ENCODE measurements around the gene NIBAN1.

NIBAN1 gene

DNA sequence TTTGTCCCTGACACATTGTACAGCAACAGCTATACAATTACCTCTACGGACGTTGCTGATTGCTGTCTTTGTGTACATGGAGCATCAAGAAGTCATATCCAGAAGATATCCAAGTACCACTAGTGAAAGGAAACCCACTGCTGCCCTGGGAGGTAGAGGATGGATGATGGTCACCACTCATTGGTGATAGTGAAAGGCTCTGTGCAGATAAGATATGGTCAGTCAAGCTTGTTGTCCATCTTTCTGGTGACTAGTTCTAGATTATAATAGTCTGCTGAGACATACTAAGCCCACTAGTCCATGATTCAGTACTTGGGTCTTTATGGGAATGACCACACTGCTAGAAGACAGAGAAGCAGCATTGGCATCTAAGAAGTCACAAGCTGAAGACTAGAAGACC lies 30.3 kb downstream of the NIBAN1 start:
- DNase-seq = no peak

DNA sequence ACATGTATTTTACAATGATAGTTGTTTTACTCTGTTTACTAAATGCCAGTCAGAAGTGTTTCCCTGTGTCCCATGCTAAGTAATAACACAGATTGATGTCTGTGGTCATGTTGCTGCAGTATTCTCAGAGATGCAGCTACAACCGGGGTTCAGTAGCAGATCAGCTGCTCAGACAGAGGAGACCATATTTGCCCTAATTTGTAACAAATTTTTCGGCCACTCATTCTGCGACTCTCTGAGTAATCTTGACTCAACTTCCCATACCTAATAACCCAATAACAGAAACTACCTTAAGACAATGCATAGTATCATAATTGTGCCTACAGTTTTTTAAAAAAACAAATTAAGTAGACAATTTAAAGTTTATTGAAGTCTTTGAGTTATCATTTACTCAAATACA lies 32.6 kb downstream of the NIBAN1 start:
- DNase-seq = no peak

DNA sequence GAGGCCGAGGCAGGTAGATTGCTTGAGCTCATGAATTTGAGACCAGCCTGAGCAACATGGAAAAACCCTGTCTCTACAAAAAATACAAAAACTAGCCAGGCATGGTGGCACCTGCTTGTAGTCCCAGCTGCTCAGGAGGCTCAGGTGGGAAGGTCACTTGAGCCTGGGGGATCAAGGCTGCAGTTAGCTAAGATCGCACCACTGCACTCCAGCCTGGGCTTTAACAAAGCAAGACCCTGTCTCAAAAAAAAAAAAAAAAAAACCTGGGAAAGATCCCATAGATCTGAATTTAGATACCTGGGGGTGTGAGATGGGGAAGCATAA lies 32.9 kb downstream of the NIBAN1 start:
- no peak for DNase-seq

DNA sequence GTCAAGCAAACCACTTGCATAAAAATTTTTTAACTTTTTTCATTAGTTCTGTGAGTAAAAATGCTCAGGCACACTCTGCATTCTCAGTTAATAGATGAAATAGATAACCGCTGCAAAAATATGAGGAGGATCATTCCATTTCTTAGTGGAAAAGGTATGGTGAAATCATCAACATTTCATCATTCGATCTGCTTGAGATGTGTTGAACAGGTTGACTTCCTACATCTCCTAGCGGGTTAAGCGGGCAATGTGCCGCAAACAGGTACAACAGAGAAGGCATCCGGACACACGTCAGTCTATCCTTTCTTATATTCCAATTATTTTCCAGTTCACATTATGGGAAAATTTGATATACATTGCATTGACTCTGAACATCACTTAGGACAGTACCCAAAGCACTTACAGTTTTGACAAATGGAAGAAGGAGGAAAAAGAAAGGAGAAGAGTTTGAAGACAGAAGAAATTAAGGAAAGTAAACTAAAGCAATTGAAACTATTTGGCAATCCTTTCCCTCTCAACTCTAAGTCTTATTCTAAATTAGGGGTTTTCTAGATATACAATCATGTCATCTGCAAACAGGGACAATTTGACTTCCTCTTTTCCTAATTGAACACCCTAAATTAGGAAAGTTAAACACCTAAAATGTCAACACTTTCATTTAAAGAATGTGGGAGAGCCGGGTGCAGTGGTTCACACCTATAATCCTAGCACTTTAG lies 33.5 kb downstream of the NIBAN1 start:
- DNase-seq = no peak

DNA sequence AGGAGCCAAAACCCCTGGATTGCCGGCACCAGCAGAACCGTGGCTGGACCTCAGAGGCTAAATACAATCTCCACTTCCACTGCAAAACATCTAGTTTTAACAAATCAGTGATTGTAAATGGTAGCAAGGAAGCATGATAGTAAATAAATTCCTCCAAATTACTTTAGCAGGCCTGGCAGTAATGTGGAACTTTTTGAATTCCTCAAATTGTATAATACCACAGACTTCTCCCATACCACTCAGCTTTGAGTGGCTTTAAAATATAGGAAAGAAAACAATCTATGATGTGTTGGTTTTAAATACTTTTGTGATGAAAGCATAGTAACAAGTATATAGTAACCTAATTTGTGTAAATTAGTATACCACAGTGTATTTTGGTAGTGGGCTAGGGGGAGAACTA lies 34.1 kb downstream of the NIBAN1 start:
- no peak for DNase-seq

DNA sequence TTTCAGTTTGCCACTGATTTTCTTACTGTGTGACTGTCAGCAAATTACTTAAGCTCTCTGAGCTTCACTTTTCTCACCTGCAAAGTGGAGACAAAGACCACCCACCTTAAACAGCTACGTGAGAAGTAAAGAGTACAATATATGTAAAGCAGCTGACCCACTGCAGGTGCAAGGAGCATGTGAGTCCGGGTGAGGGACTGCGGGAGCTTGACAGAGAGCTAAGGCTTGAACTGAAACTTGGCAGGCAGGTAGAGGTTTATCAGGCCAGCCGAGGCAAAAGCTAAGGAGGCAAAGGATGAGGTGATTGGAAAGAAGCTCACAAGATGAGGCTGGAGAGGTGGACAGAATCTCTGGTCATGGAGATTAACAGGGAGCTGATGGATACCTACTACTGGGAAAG lies 36.6 kb downstream of the NIBAN1 start:
- DNase-seq = no peak

DNA sequence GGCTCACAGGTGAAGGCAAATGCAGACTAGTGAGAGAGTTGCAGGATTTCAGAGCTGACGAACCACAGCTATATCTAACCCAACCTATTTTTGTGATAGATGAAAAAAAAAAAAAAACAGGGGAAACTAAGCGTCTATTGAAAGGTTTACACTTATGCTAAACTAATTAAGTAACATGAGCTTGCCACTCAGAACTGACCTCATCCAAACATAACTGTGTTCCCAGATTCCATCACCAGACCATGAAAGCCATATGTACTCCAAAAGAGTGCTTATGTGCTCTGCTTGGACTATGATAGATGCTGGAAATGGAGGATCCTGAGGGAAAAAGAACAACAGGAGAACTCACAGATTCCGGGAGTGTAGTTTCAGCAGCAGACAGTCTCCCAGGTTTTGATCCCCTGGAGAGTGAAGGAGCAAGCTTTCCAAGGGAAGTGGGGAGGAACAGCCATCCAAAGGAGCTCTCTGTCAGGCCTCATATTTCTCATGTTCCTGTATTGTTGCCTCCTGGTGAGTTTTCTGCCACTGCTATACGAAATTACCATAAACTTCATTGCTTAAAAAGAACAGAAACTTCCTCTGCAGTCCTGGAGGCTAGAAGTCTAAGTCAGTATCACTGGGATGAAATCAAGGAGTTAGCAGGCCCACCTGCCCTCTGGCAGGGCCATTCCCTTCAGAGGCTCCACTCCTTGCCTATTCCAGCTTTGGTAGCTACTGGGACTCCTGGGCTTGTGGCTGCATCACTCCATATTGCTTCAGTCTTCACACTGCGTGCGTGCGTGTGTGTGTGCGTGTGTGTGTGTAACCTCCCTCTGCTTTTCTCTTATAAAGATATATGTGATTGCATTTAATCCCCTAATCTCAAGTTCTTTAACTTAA lies 38.1 kb downstream of the NIBAN1 start:
- no peak for DNase-seq

DNA sequence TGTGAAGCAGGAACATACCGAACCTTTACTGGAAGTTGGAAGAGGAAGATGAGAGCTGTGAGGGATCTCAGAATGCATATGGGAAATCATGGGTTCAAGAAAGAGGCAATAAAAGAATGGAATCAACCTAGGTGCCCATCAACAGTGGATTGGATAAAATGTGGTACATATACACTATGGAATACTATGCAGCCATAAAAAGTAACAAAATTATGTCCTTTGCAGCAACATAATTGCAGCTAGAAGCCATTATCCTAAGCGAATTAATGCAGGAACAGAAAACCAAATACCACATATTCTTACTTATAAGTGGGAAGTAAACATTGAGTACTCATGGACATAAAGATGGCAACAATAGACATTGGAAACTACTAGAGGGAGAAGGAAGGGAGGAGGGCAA lies 40.4 kb downstream of the NIBAN1 start:
- no peak for DNase-seq

DNA sequence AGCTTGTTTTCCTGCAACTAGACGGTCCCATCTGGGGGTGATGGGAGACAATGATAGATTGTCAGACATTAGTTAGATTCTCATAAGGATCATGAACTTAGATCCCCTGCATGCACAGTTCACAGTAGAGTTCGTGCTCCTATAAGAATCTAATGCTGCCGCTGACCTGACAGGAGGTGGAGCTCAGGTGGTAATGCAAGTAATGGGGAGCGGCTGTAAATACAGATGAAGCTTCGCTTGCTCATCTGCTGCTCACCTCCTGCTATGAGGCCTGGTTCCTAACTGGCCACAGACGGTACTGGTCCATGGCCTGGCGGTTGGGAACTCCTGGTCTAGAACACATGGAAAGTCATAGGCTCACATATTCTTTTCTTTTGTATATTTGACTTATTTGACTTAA lies 42.0 kb downstream of the NIBAN1 start:
- DNase-seq = no peak

DNA sequence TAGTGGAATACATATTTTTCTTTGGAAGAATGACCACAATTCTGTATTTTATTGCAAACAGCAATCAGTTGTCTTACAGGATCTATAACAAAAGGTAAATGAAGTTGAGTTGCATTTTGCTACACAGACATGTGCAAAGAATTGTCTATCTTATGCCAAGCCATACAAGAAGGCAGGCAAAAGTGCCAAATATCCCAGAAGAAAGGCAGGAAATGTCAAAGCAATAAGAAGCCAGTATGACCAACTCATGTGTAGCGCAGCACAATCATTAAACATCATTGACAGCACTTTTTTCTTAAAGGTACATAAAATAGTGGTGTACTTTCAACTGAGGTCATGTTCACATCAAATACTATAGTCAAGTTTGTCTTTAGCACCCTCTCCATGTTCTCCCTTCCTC lies 42.7 kb downstream of the NIBAN1 start:
- no peak for DNase-seq

DNA sequence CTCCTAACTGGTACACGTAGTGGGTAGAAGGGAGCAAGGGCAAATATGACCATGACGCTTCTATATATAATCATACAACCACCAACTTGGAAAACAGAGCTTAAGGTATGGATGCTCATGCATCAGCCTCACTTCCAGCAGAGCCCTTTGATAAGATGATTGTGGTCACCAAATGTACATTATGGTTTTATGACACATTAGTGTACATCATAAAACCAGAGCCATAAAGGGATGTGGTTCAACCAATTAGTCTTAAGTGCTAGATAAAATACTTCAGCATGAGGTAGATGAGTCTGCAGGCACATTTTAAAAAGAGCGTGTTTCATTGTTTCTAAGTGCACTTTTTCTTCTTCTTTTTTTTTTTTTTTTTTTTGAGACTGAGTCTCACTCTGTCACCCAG lies 43.7 kb downstream of the NIBAN1 start:
- no peak for DNase-seq

DNA sequence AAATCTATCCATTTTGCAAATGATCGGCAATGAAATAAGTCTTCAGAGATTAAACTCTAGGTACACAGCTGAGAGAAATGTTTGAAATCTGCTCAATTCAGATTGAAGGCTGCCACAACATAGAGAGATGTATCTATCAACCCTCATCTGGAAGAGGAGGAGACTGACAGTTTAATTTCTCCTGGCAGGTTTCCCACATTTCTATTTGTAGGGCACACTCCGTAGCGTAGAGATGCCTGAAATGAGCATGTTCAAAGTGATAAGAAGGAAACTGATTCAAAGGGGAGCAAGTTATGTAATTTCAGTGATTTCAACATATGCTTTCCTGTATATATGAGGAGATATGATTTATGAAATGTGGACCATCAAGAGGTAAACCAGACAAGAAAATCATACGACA lies 44.1 kb downstream of the NIBAN1 start:
- DNase-seq = no peak

DNA sequence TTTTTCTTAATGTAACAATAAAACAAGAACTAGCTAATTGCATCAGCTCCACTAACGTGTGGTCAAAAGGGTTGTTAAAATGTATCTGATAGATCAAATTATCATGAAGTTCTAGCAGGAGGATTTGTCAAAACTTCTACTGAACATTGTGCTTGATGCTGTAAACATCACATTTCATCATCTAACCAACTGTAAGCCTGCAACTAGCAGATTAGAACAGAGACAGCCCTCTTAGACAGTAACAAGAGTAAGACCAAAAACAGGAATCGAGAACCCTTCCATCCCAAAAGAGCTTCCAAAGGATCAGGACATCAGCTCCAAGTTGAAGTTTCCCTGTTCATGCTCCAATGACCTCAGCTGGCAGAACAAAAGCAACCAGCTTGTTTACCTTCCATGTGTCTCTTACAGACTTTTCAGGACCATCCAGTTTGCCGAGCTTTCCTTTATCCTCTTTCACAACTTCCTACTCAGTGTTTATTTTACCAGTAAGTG lies 44.6 kb downstream of the NIBAN1 start:
- no peak for DNase-seq

DNA sequence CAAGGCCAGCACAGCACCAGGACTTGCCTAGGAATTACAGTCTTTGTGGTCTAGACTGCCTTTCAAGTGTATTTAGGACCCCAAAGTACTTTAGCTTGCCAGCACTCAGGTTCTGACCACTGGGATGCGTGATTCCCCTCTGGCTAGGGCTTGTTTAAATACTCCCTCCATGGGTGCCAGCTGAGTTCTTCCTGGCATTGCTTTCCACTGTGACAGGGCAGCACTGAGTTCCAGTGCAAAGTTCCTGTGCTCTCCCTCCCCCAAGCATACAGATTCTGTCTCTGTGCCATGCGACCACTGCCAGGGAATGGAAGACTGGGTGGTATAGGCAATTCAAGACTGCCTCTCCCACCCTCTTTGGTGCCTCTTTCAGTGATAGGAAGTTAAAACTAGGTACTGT lies 45.9 kb downstream of the NIBAN1 start:
- no peak for DNase-seq
